B cell (primary cell): Measurements from ENCODE around the gene NUP214. TPM values are rescaled to one million over a fixed set of nuclear protein-coding genes. Genes with fewer than 3 reads are reported as not detected.

ENCODE experiments used
- ATAC-seq: fragments of 200-7000 bp; cut with Tn5 transposase; one replicate; pipeline ENCODE4 v1.10.0; 2021; ENCODE audit warnings: low read depth, mild to moderate bottlenecking, moderate number of reproducible peaks, moderate library complexity
- CTCF ChIA-PET: fragments of 350-600 bp; sonication (Branson Sonifier 250); formaldehyde crosslinking; loops from one replicate; lab custom pipeline; 2021; ENCODE audit warnings: antibody characterized with exemption, inconsistent platforms; lab: Charles Lee
- POLR2A ChIA-PET: fragments of 350-600 bp; sonication (Branson Sonifier 250); formaldehyde crosslinking; loops from one replicate; lab custom pipeline; 2021; ENCODE audit warnings: antibody characterized with exemption; lab: Charles Lee
- DNase-seq: peaks from one replicate; pipeline ENCODE4 v3.0.0; 2013
- H2AFZ ChIP-seq: 2 replicates; pipeline ENCODE4 v1.6.1; 2012; ENCODE audit warnings: mild to moderate bottlenecking, low read depth, low read length; ENCODE audit not compliant: insufficient read depth, poor library complexity, severe bottlenecking
- H3K27ac ChIP-seq, 2 donors: 1 replicate in 1 of 2; 2 replicates in 1 of 2; pipeline ENCODE4 v1.5.1; 2012 to 2013; ENCODE audit warnings: low read length in 2 of 2, mild to moderate bottlenecking in 2 of 2, moderate library complexity in 1 of 2
- H3K27me3 ChIP-seq, 4 experiments: fragments of 200-600 bp in 1 of 4; sonication (generic) in 1 of 4; replicated peaks in 1 of 4; 1 replicate in 2 of 4; 2 replicates in 2 of 4; pipeline versions ENCODE4 v1.6.1 to v1.7.0; 2013 to 2016; ENCODE audit warnings: low read length in 3 of 4, mild to moderate bottlenecking in 2 of 4, mixed read lengths in 1 of 4, moderate library complexity in 1 of 4; ENCODE audit not compliant: insufficient read depth in 4 of 4, control insufficient read depth in 3 of 4; ENCODE audit errors: control extremely low read depth in 1 of 4
- H3K36me3 ChIP-seq, 2 experiments: replicated peaks in 1 of 2; 1 replicate in 1 of 2; 2 replicates in 1 of 2; pipeline versions ENCODE4 v1.6.1 to v1.7.1; 2013; ENCODE audit warnings: low read length in 1 of 2; ENCODE audit not compliant: insufficient read depth in 2 of 2, control insufficient read depth in 1 of 2; ENCODE audit errors: control extremely low read depth in 1 of 2, extremely low read depth in 1 of 2
- H3K4me1 ChIP-seq, 2 donors: fragments of 200-600 bp in 1 of 2; sonication (generic) in 1 of 2; 1 replicate in 1 of 2; 2 replicates in 1 of 2; pipeline versions ENCODE4 v1.5.1 to v1.6.1; 2013 to 2017; ENCODE audit warnings: low read length in 2 of 2; ENCODE audit not compliant: control insufficient read depth in 2 of 2, insufficient read depth in 2 of 2
- H3K4me2 ChIP-seq: replicated peaks from 2 replicates; pipeline ENCODE3; 2012; ENCODE audit warnings: mild to moderate bottlenecking, low read depth, low read length; ENCODE audit not compliant: poor library complexity, severe bottlenecking
- H3K4me3 ChIP-seq, 5 experiments: fragments of 200-600 bp in 1 of 5; sonication (generic) in 1 of 5; 1 replicate in 3 of 5; 2 replicates in 2 of 5; pipeline versions ENCODE4 v1.5.1 to v1.7.0; 2011 to 2016; ENCODE audit warnings: low read length in 4 of 5, mild to moderate bottlenecking in 4 of 5, low read depth in 2 of 5, control low read depth in 1 of 5, moderate library complexity in 1 of 5; ENCODE audit not compliant: insufficient read depth in 1 of 5; ENCODE audit errors: control extremely low read depth in 1 of 5, extremely low read depth in 1 of 5
- H3K79me2 ChIP-seq: fragments of 200-600 bp; sonication (generic); one replicate; pipeline ENCODE4 v1.6.0; 2016; ENCODE audit warnings: low read length; ENCODE audit not compliant: control insufficient read depth, insufficient read depth
- H3K9ac ChIP-seq: fragments of 200-600 bp; sonication (generic); 2 replicates; pipeline ENCODE4 v1.6.1; 2017; ENCODE audit warnings: mild to moderate bottlenecking, low read length, moderate library complexity
- H3K9me3 ChIP-seq, 3 donors: one replicate each; pipeline versions ENCODE4 v1.6.1 to v1.7.1; 2013; ENCODE audit warnings: low read length in 2 of 3; ENCODE audit not compliant: control insufficient read depth in 2 of 3, insufficient read depth in 1 of 3; ENCODE audit errors: control extremely low read depth in 1 of 3
- H4K20me1 ChIP-seq: 2 replicates; pipeline ENCODE4 v1.6.0; 2012; ENCODE audit warnings: mild to moderate bottlenecking, low read length; ENCODE audit not compliant: insufficient read depth, control insufficient read depth, poor library complexity, severe bottlenecking
- H3K27ac Mint-ChIP-seq: one replicate; pipeline ENCODE4 v1.8.0; 2021; ENCODE audit warnings: mixed read lengths
- H3K27me3 Mint-ChIP-seq: one replicate; pipeline ENCODE4 v1.8.0; 2021; ENCODE audit warnings: mixed read lengths
- H3K4me1 Mint-ChIP-seq: one replicate; pipeline ENCODE4 v1.8.0; 2021; ENCODE audit warnings: mixed read lengths
- H3K4me3 Mint-ChIP-seq: one replicate; pipeline ENCODE4 v1.8.0; 2021; ENCODE audit warnings: mixed read lengths
- H3K9me3 Mint-ChIP-seq: one replicate; pipeline ENCODE4 v1.8.0; 2022; ENCODE audit warnings: mixed read lengths; ENCODE audit not compliant: insufficient read depth
- CTCF ChIP-seq: fragments of 200-600 bp; IDR thresholded peaks from one replicate; pipeline ENCODE4 v1.8.0; 2022; ENCODE audit warnings: antibody characterized with exemption, mild to moderate bottlenecking
- EZH2 ChIP-seq: IDR thresholded peaks from 2 replicates; pipeline ENCODE4 v1.6.1; 2012; ENCODE audit warnings: borderline replicate concordance, low read depth, mild to moderate bottlenecking, moderate library complexity, low read length; ENCODE audit not compliant: insufficient read depth, poor library complexity, severe bottlenecking
- WGBS: methylation state at CpG from one replicate; pipeline ENCODE4 v1.1.5; 2013; ENCODE audit warnings: missing lambda C conversion rate; ENCODE audit not compliant: insufficient coverage; 5-methylcytosine and 5-hydroxymethylcytosine counted together
- intact Hi-C: fragments of 100-400 bp; cut with micrococcal nuclease; formaldehyde crosslinking; loops from one replicate; pipeline ENCODE4 v1.10.0; 2022
- polyA plus RNA-seq: library from polyadenylated mRNA; depleted of rRNA; stranded (reverse); fragments of >200 nt; gene quantifications from 2 replicates; pipeline ENCODE4 v1.2.3, GENCODE V29; 2012
- total RNA-seq, 2 donors: library from RNA; stranded (reverse); fragments of 120-200 nt in 1 of 2; gene quantifications; 1 replicate in 1 of 2; 2 replicates in 1 of 2; pipeline versions ENCODE4 v1.2.3 to v1.2.4, GENCODE V29; 2013 to 2022

NUP214 gene
- total and polyA plus RNA-seq, 2 donors (not counting 1 experiment from before 2014, with no cell fraction given): 19.0 to 94.6 TPM

GRCh38 chr9:131191857-131192256, 66.5 kb downstream of the NUP214 start:
- Histone ChIP-seq H3K79me2 (peaks cover 4% of the 10 kb centered on the region), H3K4me2 (no peak overlapping the region), H3K9ac (no peak overlapping the region), H3K9me3 (no peaks in the 10 kb centered on the region), H3K4me1 (no peaks in the 10 kb centered on the region), H3K27ac (no peak overlapping the region), H4K20me1 (no peaks in the 10 kb centered on the region), H3K4me3 (no peak overlapping the region), H2AFZ (no peak overlapping the region), H3K36me3 (peaks cover 7 to 75% of the 10 kb centered on the region in 2 experiments), H3K27me3 (no peaks in the 10 kb centered on the region)
- no peaks in the 10 kb centered on the region for H3K4me1 Mint-ChIP-seq
- intact Hi-C loops: no loop called here
- ChIA-PET POLR2A (no interaction called here), CTCF (interaction anchor here (1.5 to 3.0 kb wide), 2 partner anchors 11 to 145 kb away, joined by 6 to 14 read pairs; no protein-coding TSS in a partner anchor)
- no peak for DNase-seq
- TF ChIP-seq CTCF (no peak), EZH2 (no peak)
- WGBS: 100% methylated on average over 2 of the region's 3 CpGs
- H3K4me3 Mint-ChIP-seq: no peak overlapping the region
- no peaks in the 10 kb centered on the region for H3K27me3 Mint-ChIP-seq
- ATAC-seq: no peak
- H3K9me3 Mint-ChIP-seq: no peaks in the 10 kb centered on the region
- no peak overlapping the region for H3K27ac Mint-ChIP-seq

- peaks cover 4% of the 10 kb centered on the region for H3K79me2 ChIP-seq
- no peak for TF ChIP-seq CTCF
- TF ChIP-seq EZH2: no peak
- Mint-ChIP-seq H3K27ac (no peak overlapping the region), H3K4me1 (no peaks in the 10 kb centered on the region), H3K4me3 (no peak overlapping the region), H3K27me3 (no peaks in the 10 kb centered on the region), H3K9me3 (no peaks in the 10 kb centered on the region)
- H3K27ac ChIP-seq: no peak overlapping the region
- no peak overlapping the region for H3K4me2 ChIP-seq
- no peaks in the 10 kb centered on the region for H3K9me3 ChIP-seq
- H3K9ac ChIP-seq: no peak overlapping the region
- DNase-seq (no peak), ATAC-seq (no peak)
- ChIA-PET POLR2A (no interaction called here), CTCF (no interaction called here)
- H2AFZ ChIP-seq: no peak overlapping the region
- H3K27me3 ChIP-seq: no peaks in the 10 kb centered on the region
- intact Hi-C loops: no loop called here
- 71% methylated on average over 1 of the region's 2 CpGs for WGBS
- H4K20me1 ChIP-seq: no peaks in the 10 kb centered on the region
- no peaks in the 10 kb centered on the region for H3K4me1 ChIP-seq
- H3K36me3 ChIP-seq: peaks cover 4 to 76% of the 10 kb centered on the region in 2 experiments
- H3K4me3 ChIP-seq: no peak overlapping the region
Measured at GRCh38 chr9:131193051-131193450, 67.7 kb downstream of the NUP214 start.
